Panc1 (cell line): Measurements from ENCODE around the gene EGFL7.

Experiments
- CTCF ChIP-seq: fragments of 450-650 bp; IDR thresholded peaks from 2 replicates; pipeline ENCODE4 v1.5.1; 2017; ENCODE audit warnings: mild to moderate bottlenecking
- REST ChIP-seq, 2 experiments: IDR thresholded peaks; 2 replicates each; pipeline ENCODE4 v1.6.1; 2011 to 2012; ENCODE audit warnings: low read depth in 2 of 2, control low read depth in 1 of 2, low read length in 1 of 2, mild to moderate bottlenecking in 1 of 2, moderate library complexity in 1 of 2; ENCODE audit not compliant: insufficient read depth in 1 of 2

DNA sequence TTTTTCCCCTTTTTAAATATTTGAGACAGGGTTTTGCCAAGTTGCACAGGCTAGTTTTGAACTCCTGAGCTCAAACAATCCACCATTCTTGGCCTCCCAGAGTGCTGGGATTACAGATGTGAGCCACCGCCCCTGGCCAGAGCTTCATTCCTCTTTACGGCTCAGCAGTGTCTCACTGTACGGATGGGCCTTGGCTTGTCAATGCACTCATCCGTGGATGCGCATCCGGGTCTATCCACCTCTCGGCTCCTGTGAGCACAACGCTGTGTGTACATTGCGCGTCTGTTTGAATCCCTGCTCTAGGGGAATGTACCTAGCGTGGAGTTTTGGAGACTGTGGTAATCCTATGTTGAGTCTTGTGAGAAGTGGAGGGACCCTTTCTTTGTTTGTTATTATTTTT is 10.9 kb upstream of the EGFL7 start:
- TF ChIP-seq REST (IDR thresholded peaks at IDR 0.05; ENCODE audit: insufficient read depth in 1 of 2, low read depth in 2 of 2, low read length in 1 of 2) (no peak), CTCF (no peak)
